Measurements from ENCODE around the gene IPO4.

DNA sequence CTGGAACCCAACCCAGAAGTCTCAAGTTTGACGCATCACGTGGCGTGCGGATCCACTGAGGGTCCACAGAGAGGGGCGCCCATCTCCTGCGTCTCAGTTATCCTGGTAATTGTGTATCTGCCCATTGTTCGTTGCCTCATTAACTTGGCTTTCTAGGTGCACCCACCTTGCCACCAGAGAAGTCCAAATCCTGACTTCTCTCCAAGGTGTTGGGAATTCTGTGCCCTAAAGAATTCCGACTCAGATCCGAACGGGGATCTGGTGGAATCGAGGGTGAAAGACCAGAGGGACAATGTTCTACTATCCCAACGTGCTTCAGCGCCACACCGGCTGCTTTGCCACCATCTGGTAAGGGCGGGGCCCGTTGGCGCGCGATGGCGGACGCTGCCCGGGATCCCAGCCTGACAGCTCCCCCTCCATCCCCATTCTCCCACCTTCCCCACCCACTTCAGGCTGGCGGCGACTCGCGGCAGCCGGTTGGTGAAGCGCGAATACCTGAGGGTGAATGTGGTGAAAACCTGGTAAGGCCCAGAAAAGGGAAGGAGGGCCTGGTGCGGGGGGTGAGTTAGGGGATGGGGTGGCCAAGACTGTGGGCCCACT is 16.3 kb downstream of the IPO4 start:
- no peak for TF ChIP-seq CTCF (IDR thresholded peaks at IDR 0.05; ENCODE audit: control extremely low read depth in 1 of 3, insufficient read depth in 1 of 3, low read depth in 1 of 3, low read length in 3 of 3)
- no peak for TF ChIP-seq KDM1A (IDR thresholded peaks at IDR 0.05; ENCODE audit: borderline replicate concordance, low read length)
- no peak for TF ChIP-seq EZH2 (IDR thresholded peaks at IDR 0.05; ENCODE audit: low read depth, low read length, severe bottlenecking)
- no peak for TF ChIP-seq MAFK (IDR thresholded peaks at IDR 0.05; ENCODE audit: low read depth, low read length)
- no peak for TF ChIP-seq JUND (IDR thresholded peaks at IDR 0.05; ENCODE audit: low read length)
- TF ChIP-seq, protein P1, sequence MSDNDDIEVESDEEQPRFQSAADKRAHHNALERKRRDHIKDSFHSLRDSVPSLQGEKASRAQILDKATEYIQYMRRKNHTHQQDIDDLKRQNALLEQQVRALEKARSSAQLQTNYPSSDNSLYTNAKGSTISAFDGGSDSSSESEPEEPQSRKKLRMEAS (IDR thresholded peaks at IDR 0.05): peak; percentile 68
- TF ChIP-seq GABPA (IDR thresholded peaks at IDR 0.05; ENCODE audit: borderline replicate concordance, insufficient read depth, low read length): no peak
- TF ChIP-seq TAF1 (IDR thresholded peaks at IDR 0.05; ENCODE audit: low read depth, low read length): no peak
- no peak for TF ChIP-seq RAD21 (IDR thresholded peaks at IDR 0.05 in 1 of 2, conservative IDR thresholded peaks at IDR 0.05 in 1 of 2; ENCODE audit: low read depth in 2 of 2, low read length in 2 of 2)
- no peak for TF ChIP-seq TEAD4 (IDR thresholded peaks at IDR 0.05; ENCODE audit: low read depth, low read length)
- no peak for TF ChIP-seq RNF2 (IDR thresholded peaks at IDR 0.05; ENCODE audit: borderline replicate concordance, low read depth, low read length, missing control alignments, poor library complexity, severe bottlenecking)
- TF ChIP-seq EP300 (IDR thresholded peaks at IDR 0.05; ENCODE audit: borderline replicate concordance in 1 of 2, low read depth in 2 of 2, low read length in 2 of 2): no peak
- TF ChIP-seq CREB1 (IDR thresholded peaks at IDR 0.05): no peak

Measured in H1 (cell line).